ENCODE measurements around the gene KTI12.

Gene KTI12

DNA sequence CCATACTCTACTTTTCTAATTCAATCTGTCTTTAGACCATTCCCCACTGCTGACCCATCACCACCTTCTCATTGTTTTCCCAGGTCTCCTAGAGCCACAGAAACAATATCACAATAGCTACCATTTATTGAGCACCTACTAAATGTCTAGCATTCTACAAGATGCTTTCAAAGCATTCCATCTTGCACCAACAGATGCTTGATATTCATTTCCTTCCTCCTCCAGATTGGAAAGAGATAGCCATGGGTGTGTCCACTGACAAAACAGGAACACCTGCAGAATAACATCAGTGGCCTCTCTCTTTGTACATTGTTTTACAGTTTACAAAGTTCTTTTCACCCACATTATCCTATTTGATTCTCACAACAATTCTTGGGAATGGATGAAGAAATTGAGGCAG is 45.4 kb downstream of the KTI12 start:
- H3K4me2 ChIP-seq (ENCODE audit: low read length) = no peak overlapping the region
- no peaks in the 10 kb centered on the region for H3K9me3 ChIP-seq (ENCODE audit: low read length)
- H3K27ac ChIP-seq (ENCODE audit: low read depth, low read length, poor library complexity, severe bottlenecking) = no peak overlapping the region
- no peak overlapping the region for H3K9ac ChIP-seq (ENCODE audit: low read length)
- no peak overlapping the region for H2AFZ ChIP-seq (ENCODE audit: low read length)
- no peaks in the 10 kb centered on the region for H3F3A ChIP-seq (ENCODE audit: insufficient read depth, low read length)
- no peaks in the 10 kb centered on the region for H3K9me2 ChIP-seq (ENCODE audit: low read depth, low read length)
- no peak overlapping the region for H3K4me3 ChIP-seq (ENCODE audit: low read depth, low read length, poor library complexity, severe bottlenecking)
- H3K36me3 ChIP-seq (ENCODE audit: insufficient read depth, low read length) = no peaks in the 10 kb centered on the region
- H4K20me1 ChIP-seq (ENCODE audit: insufficient read depth, low read length) = no peaks in the 10 kb centered on the region
- H3K79me2 ChIP-seq (ENCODE audit: insufficient read depth, low read length) = no peaks in the 10 kb centered on the region
- H3K4me1 ChIP-seq (ENCODE audit: insufficient read depth, low read length, severe bottlenecking) = no peaks in the 10 kb centered on the region
- TF ChIP-seq, protein P1, sequence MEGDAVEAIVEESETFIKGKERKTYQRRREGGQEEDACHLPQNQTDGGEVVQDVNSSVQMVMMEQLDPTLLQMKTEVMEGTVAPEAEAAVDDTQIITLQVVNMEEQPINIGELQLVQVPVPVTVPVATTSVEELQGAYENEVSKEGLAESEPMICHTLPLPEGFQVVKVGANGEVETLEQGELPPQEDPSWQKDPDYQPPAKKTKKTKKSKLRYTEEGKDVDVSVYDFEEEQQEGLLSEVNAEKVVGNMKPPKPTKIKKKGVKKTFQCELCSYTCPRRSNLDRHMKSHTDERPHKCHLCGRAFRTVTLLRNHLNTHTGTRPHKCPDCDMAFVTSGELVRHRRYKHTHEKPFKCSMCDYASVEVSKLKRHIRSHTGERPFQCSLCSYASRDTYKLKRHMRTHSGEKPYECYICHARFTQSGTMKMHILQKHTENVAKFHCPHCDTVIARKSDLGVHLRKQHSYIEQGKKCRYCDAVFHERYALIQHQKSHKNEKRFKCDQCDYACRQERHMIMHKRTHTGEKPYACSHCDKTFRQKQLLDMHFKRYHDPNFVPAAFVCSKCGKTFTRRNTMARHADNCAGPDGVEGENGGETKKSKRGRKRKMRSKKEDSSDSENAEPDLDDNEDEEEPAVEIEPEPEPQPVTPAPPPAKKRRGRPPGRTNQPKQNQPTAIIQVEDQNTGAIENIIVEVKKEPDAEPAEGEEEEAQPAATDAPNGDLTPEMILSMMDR (IDR thresholded peaks at IDR 0.05; ENCODE audit: low read length) = no peak
- TF ChIP-seq EZH2 (IDR thresholded peaks at IDR 0.05; ENCODE audit: borderline replicate concordance, low read length) = no peak
- no peaks in the 10 kb centered on the region for H3K27me3 ChIP-seq (ENCODE audit: insufficient read depth, low read length)

DNA sequence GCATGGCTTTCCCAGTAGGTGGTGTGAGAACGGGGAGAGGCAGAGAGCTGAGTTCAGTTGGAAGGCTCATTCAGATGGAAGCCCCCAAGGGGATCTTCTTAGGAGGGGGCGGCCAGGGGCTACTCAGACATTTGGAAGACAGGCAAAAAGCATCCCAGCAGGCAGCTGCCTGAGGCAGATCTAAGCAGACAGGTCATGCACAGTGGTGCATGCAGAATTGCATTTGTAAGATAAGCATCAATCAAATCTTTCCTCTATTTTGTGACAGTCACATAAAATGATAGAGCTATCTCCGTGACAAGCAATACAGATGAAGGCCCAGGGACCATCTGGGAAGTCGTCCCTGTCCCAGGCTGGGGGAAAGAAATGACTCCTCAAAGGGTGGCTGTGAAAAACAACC is 46.9 kb downstream of the KTI12 start:
- Histone ChIP-seq H3K79me2 (ENCODE audit: insufficient read depth, low read length) (no peaks in the 10 kb centered on the region), H3K36me3 (ENCODE audit: insufficient read depth, low read length) (no peaks in the 10 kb centered on the region), H3F3A (ENCODE audit: insufficient read depth, low read length) (no peaks in the 10 kb centered on the region), H3K9ac (ENCODE audit: low read length) (no peak overlapping the region), H3K9me3 (ENCODE audit: low read length) (no peaks in the 10 kb centered on the region), H3K9me2 (ENCODE audit: low read depth, low read length) (no peaks in the 10 kb centered on the region), H2AFZ (ENCODE audit: low read length) (no peak overlapping the region), H3K4me3 (ENCODE audit: low read depth, low read length, poor library complexity, severe bottlenecking) (no peak overlapping the region), H3K4me1 (ENCODE audit: insufficient read depth, low read length, severe bottlenecking) (no peaks in the 10 kb centered on the region), H3K27ac (ENCODE audit: low read depth, low read length, poor library complexity, severe bottlenecking) (no peak overlapping the region), H3K27me3 (ENCODE audit: insufficient read depth, low read length) (no peaks in the 10 kb centered on the region), H4K20me1 (ENCODE audit: insufficient read depth, low read length) (no peaks in the 10 kb centered on the region), H3K4me2 (ENCODE audit: low read length) (no peak overlapping the region)
- TF ChIP-seq, protein P1 (IDR thresholded peaks at IDR 0.05; ENCODE audit: low read length) = no peak
- TF ChIP-seq EZH2 (IDR thresholded peaks at IDR 0.05; ENCODE audit: borderline replicate concordance, low read length) = no peak

DNA sequence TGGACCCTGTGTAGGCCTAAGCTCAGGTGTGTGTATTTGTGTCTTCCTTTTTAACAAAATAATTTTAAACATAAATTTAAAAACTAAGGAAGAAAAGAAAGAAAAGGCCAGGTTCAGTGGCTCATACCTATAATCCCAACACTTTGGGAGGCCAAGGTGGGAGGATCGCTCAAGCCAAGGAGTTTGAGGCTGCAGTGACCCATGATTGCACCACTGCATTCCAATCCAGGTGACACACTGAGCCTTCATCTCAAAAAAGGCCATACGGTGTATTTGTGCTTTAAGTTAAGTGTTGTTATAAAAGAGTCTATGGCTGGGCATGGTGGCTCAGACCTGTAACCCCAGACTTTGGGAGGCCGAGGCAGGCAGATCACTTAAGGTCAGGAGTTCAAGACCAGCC is 51.4 kb downstream of the KTI12 start:
- TF ChIP-seq, protein P1 (IDR thresholded peaks at IDR 0.05; ENCODE audit: low read length) = no peak
- TF ChIP-seq EZH2 (IDR thresholded peaks at IDR 0.05; ENCODE audit: borderline replicate concordance, low read length) = no peak
- H3F3A ChIP-seq (ENCODE audit: insufficient read depth, low read length) = no peaks in the 10 kb centered on the region
- no peak overlapping the region for H3K4me2 ChIP-seq (ENCODE audit: low read length)
- no peak overlapping the region for H3K9ac ChIP-seq (ENCODE audit: low read length)
- no peaks in the 10 kb centered on the region for H3K27me3 ChIP-seq (ENCODE audit: insufficient read depth, low read length)
- no peaks in the 10 kb centered on the region for H3K9me3 ChIP-seq (ENCODE audit: low read length)
- H4K20me1 ChIP-seq (ENCODE audit: insufficient read depth, low read length) = no peaks in the 10 kb centered on the region
- no peaks in the 10 kb centered on the region for H3K4me1 ChIP-seq (ENCODE audit: insufficient read depth, low read length, severe bottlenecking)
- no peaks in the 10 kb centered on the region for H3K36me3 ChIP-seq (ENCODE audit: insufficient read depth, low read length)
- H3K79me2 ChIP-seq (ENCODE audit: insufficient read depth, low read length) = no peaks in the 10 kb centered on the region
- no peak overlapping the region for H3K4me3 ChIP-seq (ENCODE audit: low read depth, low read length, poor library complexity, severe bottlenecking)
- no peak overlapping the region for H3K27ac ChIP-seq (ENCODE audit: low read depth, low read length, poor library complexity, severe bottlenecking)
- H2AFZ ChIP-seq (ENCODE audit: low read length) = no peak overlapping the region
- H3K9me2 ChIP-seq (ENCODE audit: low read depth, low read length) = no peaks in the 10 kb centered on the region

Measured in OCI-LY1 (cell line).